Measurements from ENCODE around the gene M1AP. TPM values are rescaled to one million over a fixed set of nuclear protein-coding genes. Genes with fewer than 3 reads are reported as not detected.

The M1AP gene
- total RNA-seq, 1 donor from 2014 or later, result 1.4 TPM

DNA sequence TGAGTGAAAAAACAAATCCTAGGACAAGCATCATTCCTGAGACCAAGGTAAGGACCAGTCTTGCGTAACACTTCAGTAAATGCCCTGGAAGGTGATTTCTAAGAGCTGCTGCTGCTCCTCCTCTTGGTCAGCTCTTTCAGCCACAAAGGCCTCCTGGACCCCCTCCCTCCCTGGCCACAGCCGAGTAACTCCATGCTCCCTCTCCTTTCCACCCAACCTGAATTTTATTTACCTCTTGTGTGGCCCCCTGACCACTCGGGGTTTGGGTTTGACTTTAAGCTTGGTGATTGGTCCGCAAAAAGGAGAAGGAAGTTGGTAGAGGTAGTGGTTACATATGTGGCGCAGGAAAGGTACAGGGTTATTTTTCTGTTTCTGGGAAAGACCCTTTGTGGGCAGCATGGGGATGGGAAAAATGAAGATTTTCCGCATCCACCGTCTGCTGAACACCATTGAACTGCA is 109.2 kb downstream of the M1AP start:
- H3K27ac ChIP-seq, result no peak overlapping the region
- H3K27me3 ChIP-seq, result no peaks in the 10 kb centered on the region
- H3K9me3 ChIP-seq, result no peaks in the 10 kb centered on the region
- H3K4me3 ChIP-seq, result no peak overlapping the region
- no peak for TF ChIP-seq CTCF (IDR thresholded peaks at IDR 0.05)
- peaks cover 2% of the 10 kb centered on the region for H3K36me3 ChIP-seq
- peak; percentile 39 for DNase-seq
- no peak for ATAC-seq
- intact Hi-C loops (cut with DNase I), result no loop called here
- H3K4me1 ChIP-seq, result no peaks in the 10 kb centered on the region

DNA sequence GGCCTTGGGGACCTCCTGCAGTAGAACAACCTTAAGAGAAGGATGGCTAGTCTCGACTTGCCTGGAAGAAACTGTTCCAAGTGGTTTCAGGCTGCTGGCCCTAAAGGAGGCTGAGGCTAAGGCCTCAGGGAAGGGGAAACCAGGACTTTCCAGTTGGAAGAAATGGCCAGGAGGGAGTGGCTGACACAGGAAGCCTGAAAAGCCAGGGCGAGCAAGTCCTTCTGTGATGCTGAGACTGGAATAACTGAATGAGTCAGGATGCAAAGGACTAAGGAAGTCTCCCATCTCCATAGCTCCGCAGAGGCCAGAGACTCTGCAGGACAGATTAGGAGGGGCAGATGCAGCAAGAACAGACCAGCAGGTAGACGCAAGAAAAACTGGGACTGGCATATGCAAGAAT is 111.0 kb downstream of the M1AP start:
- Histone ChIP-seq H3K27me3 (no peaks in the 10 kb centered on the region), H3K4me3 (no peak overlapping the region), H3K9me3 (no peaks in the 10 kb centered on the region), H3K4me1 (no peaks in the 10 kb centered on the region), H3K27ac (no peak overlapping the region), H3K36me3 (peaks cover 18% of the 10 kb centered on the region)
- no peak for TF ChIP-seq CTCF (IDR thresholded peaks at IDR 0.05)
- peak; percentile 20 for DNase-seq
- intact Hi-C loops (cut with DNase I), result no loop called here
- no peak for ATAC-seq

- intact Hi-C loops (cut with DNase I), result no loop called here
Observed at GRCh38 chr2:74536166-74536950, 111.8 kb downstream of the M1AP start.

GRCh38 chr2:74535440-74535965 is 112.6 kb downstream of the M1AP start:
- no peak overlapping the region for H3K27ac ChIP-seq
- intact Hi-C loops (cut with DNase I), result no loop called here
- DNase-seq (peak; percentile 51), ATAC-seq (no peak)
- peaks cover 19% of the 10 kb centered on the region for H3K36me3 ChIP-seq
- H3K27me3 ChIP-seq, result no peaks in the 10 kb centered on the region
- TF ChIP-seq CTCF (IDR thresholded peaks at IDR 0.05), result no peak
- H3K4me1 ChIP-seq, result peaks cover 14% of the 10 kb centered on the region
- H3K4me3 ChIP-seq, result no peak overlapping the region
- H3K9me3 ChIP-seq, result no peaks in the 10 kb centered on the region

More at GRCh38 chr2:74536166-74536950, 111.8 kb downstream of the M1AP start:
- no peaks in the 10 kb centered on the region for H3K27me3 ChIP-seq
- H3K9me3 ChIP-seq, result no peaks in the 10 kb centered on the region
- peaks cover 6% of the 10 kb centered on the region for H3K4me1 ChIP-seq
- peaks cover 19% of the 10 kb centered on the region for H3K36me3 ChIP-seq
- no peak overlapping the region for H3K27ac ChIP-seq
- TF ChIP-seq CTCF (IDR thresholded peaks at IDR 0.05), result no peak
- DNase-seq, result peak; percentile 48
- no peak overlapping the region for H3K4me3 ChIP-seq
- no peak for ATAC-seq

GRCh38 chr2:74534411-74534810 is 113.7 kb downstream of the M1AP start:
- intact Hi-C loops (cut with DNase I), result no loop called here
- Histone ChIP-seq H3K36me3 (peaks cover 19% of the 10 kb centered on the region), H3K4me3 (no peak overlapping the region), H3K4me1 (peaks cover 15% of the 10 kb centered on the region), H3K9me3 (no peaks in the 10 kb centered on the region), H3K27me3 (no peaks in the 10 kb centered on the region), H3K27ac (no peak overlapping the region)
- ATAC-seq (no peak), DNase-seq (peak; percentile 46)
- TF ChIP-seq CTCF (IDR thresholded peaks at IDR 0.05), result no peak
